ENCODE results near the gene RAPGEF5. TPM values are rescaled to one million over a fixed set of nuclear protein-coding genes. Genes with fewer than 3 reads are reported as not detected.

The RAPGEF5 gene
- total and polyA plus RNA-seq, 8 donors, result 1.5 to 190 (median 12.7) TPM

DNA sequence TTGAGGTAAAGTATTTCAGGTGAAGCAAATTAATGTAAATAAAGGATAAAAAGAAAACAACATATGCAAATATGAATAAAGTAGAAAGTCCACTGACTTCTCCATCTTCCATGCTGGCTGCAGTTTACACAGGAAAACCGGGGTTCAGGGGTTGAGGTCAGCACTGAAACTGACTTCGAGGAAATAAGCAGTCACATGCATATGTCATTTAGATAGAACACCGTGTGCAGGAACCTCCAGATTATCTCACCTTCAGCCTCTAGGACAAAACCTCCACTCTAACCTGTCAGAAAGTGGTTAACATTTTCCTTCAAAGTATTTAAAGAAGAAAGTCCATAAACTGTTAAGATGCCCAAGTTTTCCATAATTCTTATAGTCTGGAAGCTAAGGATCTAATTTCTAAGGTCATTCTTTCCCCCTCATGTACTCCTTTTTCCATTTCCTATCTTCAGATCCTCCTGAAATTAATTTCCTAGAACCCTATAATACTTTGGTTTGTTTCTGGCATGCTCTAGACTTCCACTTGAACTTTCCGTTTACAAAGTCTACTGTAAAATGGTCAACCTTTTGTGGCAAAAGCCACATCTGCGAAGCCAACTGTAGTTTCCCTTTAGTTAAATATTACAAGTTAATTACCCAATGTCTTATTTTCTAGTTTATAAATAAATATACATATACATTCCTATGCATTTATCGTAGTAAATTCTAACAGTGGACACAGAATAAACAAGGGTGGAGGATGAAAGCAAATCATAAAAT, 173.3 kb downstream of the RAPGEF5 start:
- H3K27ac ChIP-seq, result no peak overlapping the region
- no peak overlapping the region for H3K4me3 ChIP-seq
- H3K4me1 ChIP-seq, result no peaks in the 10 kb centered on the region
- H3K27me3 ChIP-seq, result no peaks in the 10 kb centered on the region
- intact Hi-C loops (cut with DNase I; ENCODE audit: low total_unique reads), result no loop called here
- 66 to 79% (median 73%) methylated on average over 6 of the region's 6 CpGs for WGBS, 5 donors
- H3K36me3 ChIP-seq, result no peaks in the 10 kb centered on the region
- TF ChIP-seq POLR2A (IDR thresholded peaks at IDR 0.05) (no peak), EP300 (IDR thresholded peaks at IDR 0.05) (no peak), POLR2AphosphoS5 (IDR thresholded peaks at IDR 0.05) (no peak)
- TF ChIP-seq, protein P1, sequence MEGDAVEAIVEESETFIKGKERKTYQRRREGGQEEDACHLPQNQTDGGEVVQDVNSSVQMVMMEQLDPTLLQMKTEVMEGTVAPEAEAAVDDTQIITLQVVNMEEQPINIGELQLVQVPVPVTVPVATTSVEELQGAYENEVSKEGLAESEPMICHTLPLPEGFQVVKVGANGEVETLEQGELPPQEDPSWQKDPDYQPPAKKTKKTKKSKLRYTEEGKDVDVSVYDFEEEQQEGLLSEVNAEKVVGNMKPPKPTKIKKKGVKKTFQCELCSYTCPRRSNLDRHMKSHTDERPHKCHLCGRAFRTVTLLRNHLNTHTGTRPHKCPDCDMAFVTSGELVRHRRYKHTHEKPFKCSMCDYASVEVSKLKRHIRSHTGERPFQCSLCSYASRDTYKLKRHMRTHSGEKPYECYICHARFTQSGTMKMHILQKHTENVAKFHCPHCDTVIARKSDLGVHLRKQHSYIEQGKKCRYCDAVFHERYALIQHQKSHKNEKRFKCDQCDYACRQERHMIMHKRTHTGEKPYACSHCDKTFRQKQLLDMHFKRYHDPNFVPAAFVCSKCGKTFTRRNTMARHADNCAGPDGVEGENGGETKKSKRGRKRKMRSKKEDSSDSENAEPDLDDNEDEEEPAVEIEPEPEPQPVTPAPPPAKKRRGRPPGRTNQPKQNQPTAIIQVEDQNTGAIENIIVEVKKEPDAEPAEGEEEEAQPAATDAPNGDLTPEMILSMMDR (IDR thresholded peaks at IDR 0.05), result no peak
- no peaks in the 10 kb centered on the region for H3K9me3 ChIP-seq
- no peak for DNase-seq

DNA sequence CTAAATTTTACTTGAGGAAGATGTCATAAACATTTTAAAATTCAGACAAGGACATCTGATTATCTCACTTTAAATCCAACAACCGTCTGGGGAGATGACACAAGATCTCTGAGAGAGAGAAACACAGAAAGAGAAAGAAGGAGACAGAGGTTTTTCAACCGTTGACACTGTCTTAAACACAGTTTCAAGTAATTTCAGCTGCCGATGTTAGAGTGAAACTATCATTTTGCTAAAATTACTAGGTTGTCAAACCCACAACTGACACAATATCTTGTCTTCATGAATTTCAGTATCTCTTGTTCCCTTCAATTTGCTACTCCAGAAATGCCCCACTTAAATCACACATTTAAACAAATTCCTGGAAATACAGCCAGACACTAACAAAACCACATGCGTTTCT, 174.8 kb downstream of the RAPGEF5 start:
- Histone ChIP-seq H3K36me3 (no peaks in the 10 kb centered on the region), H3K27ac (no peak overlapping the region), H3K4me1 (no peaks in the 10 kb centered on the region), H3K9me3 (no peaks in the 10 kb centered on the region), H3K4me3 (no peak overlapping the region), H3K27me3 (no peaks in the 10 kb centered on the region)
- TF ChIP-seq POLR2A (IDR thresholded peaks at IDR 0.05) (no peak), POLR2AphosphoS5 (IDR thresholded peaks at IDR 0.05) (no peak), EP300 (IDR thresholded peaks at IDR 0.05) (no peak)
- TF ChIP-seq, protein P1 (IDR thresholded peaks at IDR 0.05), result no peak
- DNase-seq, result no peak
- 66 to 84% (median 76%) methylated on average over 4 of the region's 4 CpGs for WGBS, 5 donors
- intact Hi-C loops (cut with DNase I; ENCODE audit: low total_unique reads), result no loop called here

DNA sequence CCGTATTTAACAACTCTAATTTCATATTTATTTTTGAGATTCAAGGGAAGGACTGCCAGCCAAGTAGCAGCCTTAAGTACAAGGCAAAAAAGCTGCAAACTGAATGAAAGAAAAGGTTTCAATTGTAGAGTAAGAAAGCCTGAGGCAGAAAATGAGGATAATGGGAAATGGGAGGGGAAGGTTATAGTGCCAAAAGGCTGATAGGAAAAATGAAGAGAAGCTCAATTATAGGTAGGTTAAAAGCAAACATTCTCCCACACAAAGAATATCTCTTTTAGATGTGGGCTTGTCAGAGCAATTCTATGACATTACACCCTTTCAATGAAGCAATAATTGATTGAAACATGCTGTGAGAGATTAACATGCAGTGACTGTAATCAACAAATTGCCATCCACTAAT, 175.3 kb downstream of the RAPGEF5 start:
- Histone ChIP-seq H3K27ac (no peak overlapping the region), H3K4me1 (no peaks in the 10 kb centered on the region), H3K36me3 (no peaks in the 10 kb centered on the region), H3K9me3 (no peaks in the 10 kb centered on the region), H3K4me3 (no peak overlapping the region), H3K27me3 (no peaks in the 10 kb centered on the region)
- TF ChIP-seq EP300 (IDR thresholded peaks at IDR 0.05), result no peak
- intact Hi-C loops (cut with DNase I; ENCODE audit: low total_unique reads), result no loop called here
- DNase-seq, result no peak
- WGBS, 5 donors, result 77 to 93% (median 84%) methylated on average over 1 of the region's 1 CpG

DNA sequence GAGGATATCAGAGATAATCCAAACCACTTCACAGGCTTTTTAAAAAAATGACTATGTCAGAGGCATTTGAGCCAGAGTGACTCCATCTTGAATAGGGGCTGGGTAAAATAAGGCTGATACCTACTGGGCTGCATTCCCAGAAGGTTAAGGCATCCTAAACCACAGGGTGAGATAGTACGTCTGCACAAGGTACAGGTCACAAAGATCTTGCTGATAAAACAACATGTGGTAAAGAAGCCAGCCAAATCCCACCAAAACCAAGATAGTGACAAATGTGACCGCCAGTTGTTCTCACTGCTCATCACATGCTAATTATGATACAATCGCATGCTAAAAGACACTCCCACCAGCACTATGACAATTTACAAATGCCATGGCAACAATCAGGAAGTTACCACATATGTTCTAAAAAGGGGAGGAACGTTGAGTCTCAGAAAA, 177.5 kb downstream of the RAPGEF5 start:
- DNase-seq, result no peak
- Histone ChIP-seq H3K9me3 (no peaks in the 10 kb centered on the region), H3K4me3 (no peak overlapping the region), H3K27ac (no peak overlapping the region), H3K36me3 (no peaks in the 10 kb centered on the region), H3K27me3 (no peaks in the 10 kb centered on the region), H3K4me1 (peaks cover 0 to 4% (median 0%) of the 10 kb centered on the region in 4 donors)
- intact Hi-C loops (cut with DNase I; ENCODE audit: low total_unique reads), result no loop called here
- TF ChIP-seq POLR2AphosphoS5 (IDR thresholded peaks at IDR 0.05), result no peak
- no peak for TF ChIP-seq EP300 (IDR thresholded peaks at IDR 0.05)
- TF ChIP-seq POLR2A (IDR thresholded peaks at IDR 0.05), result no peak
- TF ChIP-seq, protein P1 (IDR thresholded peaks at IDR 0.05), result no peak
- 72 to 87% (median 83%) methylated on average over 4 of the region's 4 CpGs for WGBS, 5 donors

DNA sequence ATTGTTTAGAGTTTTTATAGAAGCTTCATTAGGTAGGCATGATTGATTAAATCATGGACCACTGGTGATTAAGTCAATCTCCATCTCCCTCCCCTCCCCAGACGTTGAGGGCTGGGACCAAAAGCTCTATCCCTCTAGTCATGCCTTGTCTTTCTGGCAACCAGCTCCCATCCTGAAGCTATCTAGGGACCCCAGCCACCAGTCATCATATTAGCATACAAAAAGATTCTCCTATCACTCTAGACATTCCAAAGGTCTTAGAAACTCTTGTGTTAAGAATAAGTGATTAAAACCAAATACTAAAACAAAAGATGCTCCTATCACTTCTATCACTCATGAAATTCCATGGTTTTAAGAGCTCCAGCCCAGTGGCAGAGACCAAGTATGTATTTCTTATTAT, 178.2 kb downstream of the RAPGEF5 start:
- no peak for DNase-seq
- Histone ChIP-seq H3K36me3 (no peaks in the 10 kb centered on the region), H3K27me3 (no peaks in the 10 kb centered on the region), H3K4me3 (no peak overlapping the region), H3K9me3 (no peaks in the 10 kb centered on the region), H3K4me1 (peaks cover 0 to 4% (median 0%) of the 10 kb centered on the region in 4 donors), H3K27ac (no peak overlapping the region)
- intact Hi-C loops (cut with DNase I; ENCODE audit: low total_unique reads), result no loop called here
- WGBS, 5 donors, result 44 to 72% (median 58%) methylated on average over 1 of the region's 1 CpG
- TF ChIP-seq POLR2A (IDR thresholded peaks at IDR 0.05), result no peak
- TF ChIP-seq POLR2AphosphoS5 (IDR thresholded peaks at IDR 0.05), result no peak

Data from stomach (tissue), 9 donors.